RWPE1 (cell line): Measurements from ENCODE around the gene GPR161.

ENCODE experiments used
- CTCF ChIA-PET: fragments of 350-600 bp; sonication (Branson Sonifier 250); formaldehyde crosslinking; extraction: SDS; loops from one replicate; lab custom pipeline; 2021; lab: Yijun Ruan, JAX
- POLR2A ChIA-PET: fragments of 400-600 bp; formaldehyde crosslinking; extraction: SDS; loops from one replicate; lab custom pipeline; 2020; ENCODE audit warnings: antibody characterized with exemption; ENCODE audit not compliant: low non-redundant PET; lab: Yijun Ruan, JAX
- DNase-seq: peaks from one replicate; pipeline ENCODE4 v3.0.0; 2012; ENCODE audit warnings: low spot score
- H3K27ac ChIP-seq: fragments of 450-650 bp; 2 replicates; pipeline ENCODE4 v1.5.1; 2017
- TF ChIP-seq, protein P1 (sequence below): fragments of 450-650 bp; conservative IDR thresholded peaks from 2 replicates; pipeline ENCODE4 v1.5.1; 2017; ENCODE audit warnings: low read depth, mild to moderate bottlenecking

GPR161 gene

DNA sequence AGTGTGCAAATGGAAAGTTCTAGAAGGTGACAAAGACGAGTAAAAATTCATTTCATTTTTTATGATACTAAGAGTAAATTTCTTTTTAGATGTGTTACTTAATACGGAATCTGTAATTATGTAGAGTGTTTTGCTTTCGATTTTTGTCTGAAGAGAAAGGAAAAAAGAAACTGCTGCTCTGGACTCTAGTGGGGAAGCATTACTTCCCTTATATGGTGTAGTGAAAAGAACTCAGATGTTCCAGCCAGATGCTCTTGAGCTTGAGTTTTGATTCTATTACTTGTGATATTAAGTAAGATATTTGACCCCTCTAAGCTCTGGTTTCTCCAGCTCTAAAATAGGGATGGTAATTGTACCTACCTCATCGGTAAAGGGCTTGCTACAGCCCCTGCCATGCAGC lies 12.2 kb upstream of the GPR161 start:
- no peak for DNase-seq
- POLR2A ChIA-PET = no interaction called here
- CTCF ChIA-PET = interaction anchor here (0.5 kb wide), 1 partner anchor 181 kb away, joined by 4 read pairs; no protein-coding TSS in a partner anchor
- TF ChIP-seq, protein P1, sequence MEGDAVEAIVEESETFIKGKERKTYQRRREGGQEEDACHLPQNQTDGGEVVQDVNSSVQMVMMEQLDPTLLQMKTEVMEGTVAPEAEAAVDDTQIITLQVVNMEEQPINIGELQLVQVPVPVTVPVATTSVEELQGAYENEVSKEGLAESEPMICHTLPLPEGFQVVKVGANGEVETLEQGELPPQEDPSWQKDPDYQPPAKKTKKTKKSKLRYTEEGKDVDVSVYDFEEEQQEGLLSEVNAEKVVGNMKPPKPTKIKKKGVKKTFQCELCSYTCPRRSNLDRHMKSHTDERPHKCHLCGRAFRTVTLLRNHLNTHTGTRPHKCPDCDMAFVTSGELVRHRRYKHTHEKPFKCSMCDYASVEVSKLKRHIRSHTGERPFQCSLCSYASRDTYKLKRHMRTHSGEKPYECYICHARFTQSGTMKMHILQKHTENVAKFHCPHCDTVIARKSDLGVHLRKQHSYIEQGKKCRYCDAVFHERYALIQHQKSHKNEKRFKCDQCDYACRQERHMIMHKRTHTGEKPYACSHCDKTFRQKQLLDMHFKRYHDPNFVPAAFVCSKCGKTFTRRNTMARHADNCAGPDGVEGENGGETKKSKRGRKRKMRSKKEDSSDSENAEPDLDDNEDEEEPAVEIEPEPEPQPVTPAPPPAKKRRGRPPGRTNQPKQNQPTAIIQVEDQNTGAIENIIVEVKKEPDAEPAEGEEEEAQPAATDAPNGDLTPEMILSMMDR = no peak
- no peak overlapping the region for H3K27ac ChIP-seq

DNA sequence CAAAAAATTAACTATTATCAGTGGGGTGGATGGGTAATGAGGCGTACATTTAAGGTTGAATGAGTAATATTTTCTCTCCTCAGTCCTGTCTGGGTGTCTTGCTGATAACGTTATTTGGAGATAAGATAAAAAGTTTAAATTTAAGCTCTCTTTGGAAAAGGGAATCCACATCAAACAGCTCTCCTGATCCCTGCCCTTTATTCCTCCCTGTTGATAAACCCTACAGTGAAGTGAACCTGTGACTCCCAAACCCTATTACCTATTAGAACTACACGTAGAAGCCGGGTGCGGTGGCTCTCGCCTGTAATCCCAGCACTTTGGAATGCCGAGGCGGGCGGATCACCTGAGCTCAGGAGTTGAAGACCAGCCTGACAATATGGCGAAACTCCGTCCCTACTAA lies 9.9 kb upstream of the GPR161 start:
- H3K27ac ChIP-seq = no peak overlapping the region
- ChIA-PET CTCF (interaction anchor here (0.9 to 1.6 kb wide), 2 partner anchors 21 to 23 kb away, joined by 3 to 6 read pairs; no protein-coding TSS in a partner anchor), POLR2A (no interaction called here)
- no peak for DNase-seq
- TF ChIP-seq, protein P1 = no peak

DNA sequence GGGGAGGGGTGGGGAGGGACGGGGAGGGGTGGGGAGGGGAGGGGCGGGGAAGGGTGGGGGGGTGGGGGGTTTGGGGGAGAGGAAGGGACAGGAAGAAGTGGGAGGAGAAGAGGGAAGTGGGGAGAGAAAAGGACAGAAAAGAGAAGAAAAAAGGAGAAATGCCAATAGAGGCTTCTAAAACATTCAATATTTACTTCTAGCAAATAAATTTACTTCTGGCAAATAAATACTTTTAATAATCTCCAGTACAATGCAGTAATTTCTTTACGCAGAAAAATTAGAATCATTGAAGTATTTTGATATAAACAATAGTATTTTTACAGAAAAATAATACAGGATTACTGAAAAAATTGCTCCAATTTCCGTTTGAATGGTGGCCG lies 9.4 kb upstream of the GPR161 start:
- DNase-seq = no peak
- ChIA-PET CTCF (interaction anchor here (0.9 to 1.6 kb wide), 4 partner anchors 22 to 86 kb away, joined by 3 to 6 read pairs (median 4); no protein-coding TSS in a partner anchor), POLR2A (no interaction called here)
- TF ChIP-seq, protein P1 = no peak
- H3K27ac ChIP-seq = no peak overlapping the region

DNA sequence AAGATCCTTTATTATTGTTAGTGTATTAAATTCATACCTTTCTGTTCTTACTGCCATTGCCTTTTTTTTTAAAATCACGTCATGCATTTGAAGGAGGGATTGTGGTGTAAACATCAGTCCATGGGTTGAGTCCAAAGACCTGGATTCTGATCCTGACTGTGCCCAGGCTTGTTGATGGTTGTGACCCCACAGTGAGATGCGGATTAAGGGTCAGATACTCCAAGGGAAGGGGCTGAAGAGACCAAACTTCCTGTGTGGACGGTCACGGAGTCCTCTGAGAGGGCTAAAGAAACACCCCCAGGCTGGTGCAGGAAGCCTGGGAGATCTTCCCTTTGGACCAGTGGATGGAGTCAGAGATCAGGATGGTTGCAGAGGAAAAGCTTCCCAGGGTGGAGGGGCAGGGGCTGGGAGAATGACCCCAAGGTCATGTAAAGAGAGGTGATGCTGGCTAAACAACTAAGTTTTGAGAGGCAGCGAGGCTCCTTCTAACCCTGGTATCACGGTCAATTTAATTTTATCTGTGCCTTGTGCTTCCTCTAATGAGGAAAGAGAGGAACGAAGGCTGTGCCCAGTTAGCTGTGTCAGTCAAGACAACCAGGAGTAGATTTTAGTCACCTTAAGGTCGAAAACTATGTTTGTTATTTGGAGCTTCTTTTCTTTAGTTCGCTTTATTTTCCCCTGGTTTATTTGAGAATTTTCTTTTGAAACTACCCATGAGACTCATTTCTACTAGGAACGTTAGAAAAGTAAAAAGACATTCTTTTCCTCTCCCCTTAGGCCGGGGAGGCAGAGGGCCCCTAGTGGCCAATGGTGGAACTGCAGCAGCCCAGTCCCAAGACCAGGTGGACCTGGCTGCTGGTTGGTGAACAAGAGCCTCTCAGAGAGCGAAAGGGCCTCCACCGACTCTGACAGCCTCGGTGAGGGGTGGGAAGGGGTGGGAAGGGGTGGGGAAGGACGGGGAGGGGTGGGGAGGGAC lies 8.7 kb upstream of the GPR161 start:
- ChIA-PET CTCF (interaction anchor here (0.6 to 1.6 kb wide), 14 partner anchors 9 to 1699 kb away, joined by 3 to 6 read pairs (median 4); partner anchors contain the start of gene GPR161), POLR2A (no interaction called here)
- no peak overlapping the region for H3K27ac ChIP-seq
- peak; percentile 90 for DNase-seq
- TF ChIP-seq, protein P1 = peak; percentile 94

DNA sequence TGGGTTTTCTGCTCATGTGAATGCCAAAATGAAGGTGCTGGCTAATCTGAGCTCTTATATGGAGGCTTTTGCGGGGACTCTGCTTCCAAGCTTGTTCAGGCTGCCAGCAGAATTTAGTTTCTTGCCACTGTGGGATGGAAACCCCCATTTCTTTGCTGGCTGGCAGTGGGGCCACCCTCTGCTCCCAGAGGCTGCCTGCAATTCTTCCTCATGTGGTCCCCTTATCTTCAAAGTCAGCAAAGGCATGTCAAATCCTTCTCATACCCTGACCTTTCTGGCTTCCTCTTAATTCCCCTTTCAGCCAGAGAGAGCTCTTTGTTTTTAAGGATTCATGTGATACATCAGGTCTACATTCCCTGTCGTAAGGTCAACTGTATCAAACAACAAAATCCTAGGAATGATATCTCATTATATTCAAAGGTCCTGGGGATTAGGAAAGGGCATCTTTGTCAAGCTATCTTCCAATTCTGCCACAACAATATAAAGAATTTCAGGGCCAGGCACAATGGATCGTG lies 5.2 kb upstream of the GPR161 start:
- ChIA-PET POLR2A (no interaction called here), CTCF (interaction anchor here (0.6 to 1.1 kb wide), 2 partner anchors 37 to 116 kb away, joined by 3 read pairs; no protein-coding TSS in a partner anchor)
- TF ChIP-seq, protein P1 = no peak
- H3K27ac ChIP-seq = no peak overlapping the region
- no peak for DNase-seq

DNA sequence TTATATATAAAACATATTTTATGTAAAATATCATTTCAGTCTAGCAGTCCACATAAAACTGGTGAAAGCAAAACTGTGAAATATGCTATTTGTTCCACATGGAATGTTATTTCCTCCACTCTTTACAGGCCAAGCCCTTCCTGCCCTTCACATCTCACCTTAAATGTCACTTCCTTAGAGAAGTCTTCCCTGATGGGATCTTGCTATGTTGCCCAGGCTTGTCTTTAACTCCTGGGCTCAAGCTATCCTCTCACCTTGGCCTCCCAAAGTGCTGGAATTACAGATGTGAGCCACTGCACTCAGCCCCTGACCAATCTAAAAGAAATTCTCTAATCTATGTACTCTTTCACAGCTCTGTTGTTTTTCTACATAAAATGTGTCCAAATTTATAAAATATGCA lies 2.3 kb upstream of the GPR161 start:
- ChIA-PET POLR2A (no interaction called here), CTCF (interaction anchor here (0.6 kb wide), 1 partner anchor 55 kb away, joined by 3 read pairs; no protein-coding TSS in a partner anchor)
- DNase-seq = no peak
- H3K27ac ChIP-seq = no peak overlapping the region
- TF ChIP-seq, protein P1 = no peak
